Breast epithelium (tissue), 3 donors: Measurements from ENCODE around the gene HMGA1.

Source experiments
- CTCF ChIP-seq, 3 donors: fragments of 450-650 bp; IDR thresholded peaks; one replicate each; pipeline ENCODE4 v1.5.1; 2016 to 2017; ENCODE audit warnings: antibody characterized with exemption in 3 of 3, mild to moderate bottlenecking in 3 of 3, moderate library complexity in 3 of 3
- POLR2A ChIP-seq: fragments of 450-650 bp; IDR thresholded peaks from one replicate; pipeline ENCODE4 v1.6.1; 2016; ENCODE audit warnings: antibody characterized with exemption, mild to moderate bottlenecking, moderate library complexity
- POLR2AphosphoS5 ChIP-seq, 3 donors: sonication (generic); formaldehyde crosslinking; IDR thresholded peaks; one replicate each; pipeline ENCODE4 v1.6.1; 2017; ENCODE audit warnings: antibody characterized with exemption in 3 of 3

GRCh38 chr6:34295721-34296120, 59.0 kb downstream of the HMGA1 start:
- TF ChIP-seq POLR2AphosphoS5 (IDR thresholded peaks at IDR 0.05), result no peak
- no peak for TF ChIP-seq POLR2A
- TF ChIP-seq CTCF (IDR thresholded peaks at IDR 0.05), result no peak
